DOHH2 (cell line): ENCODE results near the gene M6PR.
A peak's percentile ranks its signal among the peaks of the same experiment; 100 is the strongest.

ENCODE experiments used
- H3F3A ChIP-seq: fragments of 200-600 bp; sonication (generic), shearing (Covaris generic); 2 replicates; pipeline ENCODE4 v1.6.0; 2016; ENCODE audit warnings: antibody characterized with exemption, mild to moderate bottlenecking; ENCODE audit not compliant: control insufficient read depth, insufficient read depth
- H3K27ac ChIP-seq: fragments of 200-600 bp; sonication (generic); 2 replicates; pipeline ENCODE4 v1.5.1; 2014; ENCODE audit warnings: low read depth, mild to moderate bottlenecking, low read length, moderate library complexity
- H3K27me3 ChIP-seq: fragments of 200-600 bp; sonication (generic); 2 replicates; pipeline ENCODE4 v1.6.1; 2014; ENCODE audit warnings: mild to moderate bottlenecking, low read length, mixed read lengths; ENCODE audit not compliant: control insufficient read depth
- H3K36me3 ChIP-seq: fragments of 200-600 bp; sonication (generic); 2 replicates; pipeline ENCODE4 v1.6.1; 2014; ENCODE audit warnings: mild to moderate bottlenecking, low read length, moderate library complexity, mixed read lengths; ENCODE audit not compliant: control insufficient read depth
- H3K4me1 ChIP-seq: fragments of 200-600 bp; sonication (generic); 2 replicates; pipeline ENCODE4 v1.6.1; 2014; ENCODE audit warnings: mild to moderate bottlenecking, low read length, mixed read lengths; ENCODE audit not compliant: control insufficient read depth
- H3K4me2 ChIP-seq: fragments of 200-600 bp; sonication (generic); 2 replicates; pipeline ENCODE4 v1.6.0; 2014; ENCODE audit warnings: mild to moderate bottlenecking, low read length, moderate library complexity
- H3K4me3 ChIP-seq: fragments of 200-600 bp; sonication (generic); 2 replicates; pipeline ENCODE4 v1.5.1; 2014; ENCODE audit warnings: mild to moderate bottlenecking, low read length, mixed read lengths
- H3K79me2 ChIP-seq: fragments of 200-600 bp; sonication (generic); 2 replicates; pipeline ENCODE4 v1.6.1; 2014; ENCODE audit warnings: mild to moderate bottlenecking, low read length, mixed read lengths; ENCODE audit not compliant: control insufficient read depth
- H3K9me2 ChIP-seq: fragments of 200-600 bp; sonication (generic); replicated peaks from 2 replicates; pipeline ENCODE4 v1.6.1; 2014; ENCODE audit warnings: mild to moderate bottlenecking, low read length, mixed read lengths; ENCODE audit not compliant: control insufficient read depth
- H3K9me3 ChIP-seq: fragments of 200-600 bp; sonication (generic); 2 replicates; pipeline ENCODE4 v1.6.1; 2014; ENCODE audit warnings: antibody characterized with exemption, low read length, mixed read lengths; ENCODE audit not compliant: control insufficient read depth, insufficient read depth
- H4K20me1 ChIP-seq: fragments of 200-600 bp; sonication (generic); 2 replicates; pipeline ENCODE4 v1.6.0; 2014; ENCODE audit warnings: low read depth, mild to moderate bottlenecking, antibody characterized with exemption, low read length, moderate library complexity; ENCODE audit not compliant: control insufficient read depth, insufficient read depth
- CTCF ChIP-seq: fragments of 200-600 bp; sonication (generic); IDR thresholded peaks from one replicate; pipeline ENCODE4 v1.5.1; 2014; ENCODE audit warnings: antibody characterized with exemption, mild to moderate bottlenecking, low read depth, low read length; ENCODE audit not compliant: poor library complexity, severe bottlenecking
- EZH2phosphoT487 ChIP-seq: fragments of 200-600 bp; sonication (generic); IDR thresholded peaks from 2 replicates; pipeline ENCODE4 v1.6.1; 2017; ENCODE audit warnings: borderline replicate concordance, mild to moderate bottlenecking, antibody characterized with exemption, low read length, moderate library complexity, mixed read lengths

Gene M6PR

GRCh38 chr12:8948701-8949341 is 624 bp downstream of the M6PR start:
- H3K4me1 ChIP-seq: peaks cover 32% of the 10 kb centered on the region
- H3K27ac ChIP-seq: peak overlapping the region; percentile 83
- peaks cover 72% of the 10 kb centered on the region for H3K79me2 ChIP-seq
- H4K20me1 ChIP-seq: peaks cover 17% of the 10 kb centered on the region
- H3F3A ChIP-seq: peaks cover 4% of the 10 kb centered on the region; the same call in 1 of the 2 replicates
- no peak for TF ChIP-seq EZH2phosphoT487
- TF ChIP-seq CTCF: no peak
- peaks cover 9% of the 10 kb centered on the region; the same call in 1 of the 2 replicates for H3K9me3 ChIP-seq
- peak overlapping the region; percentile 65 for H3K4me2 ChIP-seq
- peak overlapping the region; percentile 98 for H3K4me3 ChIP-seq
- H3K36me3 ChIP-seq: peaks cover 67% of the 10 kb centered on the region
- H3K27me3 ChIP-seq: no peaks in the 10 kb centered on the region
- H3K9me2 ChIP-seq: no peaks in the 10 kb centered on the region

GRCh38 chr12:8947737-8948136 is 1.7 kb downstream of the M6PR start:
- peaks cover 72% of the 10 kb centered on the region for H3K79me2 ChIP-seq
- peak overlapping the region; percentile 3; the same call in 1 of the 2 replicates for H3K27ac ChIP-seq
- peaks cover 2% of the 10 kb centered on the region; the same call in 1 of the 2 replicates for H3K9me3 ChIP-seq
- peaks cover 66% of the 10 kb centered on the region for H3K36me3 ChIP-seq
- H3K4me3 ChIP-seq: peak overlapping the region; percentile 98
- H4K20me1 ChIP-seq: peaks cover 17% of the 10 kb centered on the region
- peak overlapping the region; percentile 65 for H3K4me2 ChIP-seq
- H3K4me1 ChIP-seq: peaks cover 32% of the 10 kb centered on the region
- no peaks in the 10 kb centered on the region for H3K9me2 ChIP-seq
- peaks cover 4% of the 10 kb centered on the region; the same call in 1 of the 2 replicates for H3F3A ChIP-seq
- TF ChIP-seq CTCF (no peak), EZH2phosphoT487 (no peak)
- no peaks in the 10 kb centered on the region for H3K27me3 ChIP-seq

GRCh38 chr12:8946733-8947132 is 2.7 kb downstream of the M6PR start:
- Histone ChIP-seq H3K4me3 (peak overlapping the region; percentile 98; the same call in 1 of the 2 replicates), H3K4me2 (peak overlapping the region; percentile 65), H3K27me3 (no peaks in the 10 kb centered on the region), H3F3A (peaks cover 4% of the 10 kb centered on the region), H3K9me3 (no peaks in the 10 kb centered on the region), H3K9me2 (no peaks in the 10 kb centered on the region), H3K36me3 (peaks cover 72% of the 10 kb centered on the region), H3K4me1 (peaks cover 30% of the 10 kb centered on the region), H3K27ac (no peak overlapping the region), H4K20me1 (peaks cover 19% of the 10 kb centered on the region), H3K79me2 (peaks cover 67% of the 10 kb centered on the region)
- TF ChIP-seq EZH2phosphoT487 (no peak), CTCF (no peak)
